SK-MEL-5 (cell line): Measurements from ENCODE around the gene FRMD4A. TPM values are rescaled to one million over a fixed set of nuclear protein-coding genes. Genes with fewer than 3 reads are reported as not detected.

Experiments used
- DNase-seq: peaks from one replicate; pipeline ENCODE4 v3.0.0-alpha.2; 2016; ENCODE audit warnings: low read depth, low spot score
- in situ Hi-C: cut with HindIII; loops from 2 replicates; pipeline ENCODE4 v1.10.0; 2016; ENCODE audit warnings: low sequenced_read_pairs, high pct_unique_total_duplicates, low pct_unique_long_range_greater_than_20kb
- total RNA-seq: library from RNA; depleted of rRNA; stranded (reverse); fragments of >200 nt; shearing (Covaris generic); gene quantifications from 2 replicates; pipeline ENCODE4 v1.2.3, GENCODE V29; 2014

Gene FRMD4A
- total RNA-seq, 1 experiment from 2014 or later, result 9.9 TPM

GRCh38 chr10:13813550-13813949, 517.2 kb downstream of the FRMD4A start:
- in situ Hi-C loops, result no loop called here
- no peak for DNase-seq

DNA sequence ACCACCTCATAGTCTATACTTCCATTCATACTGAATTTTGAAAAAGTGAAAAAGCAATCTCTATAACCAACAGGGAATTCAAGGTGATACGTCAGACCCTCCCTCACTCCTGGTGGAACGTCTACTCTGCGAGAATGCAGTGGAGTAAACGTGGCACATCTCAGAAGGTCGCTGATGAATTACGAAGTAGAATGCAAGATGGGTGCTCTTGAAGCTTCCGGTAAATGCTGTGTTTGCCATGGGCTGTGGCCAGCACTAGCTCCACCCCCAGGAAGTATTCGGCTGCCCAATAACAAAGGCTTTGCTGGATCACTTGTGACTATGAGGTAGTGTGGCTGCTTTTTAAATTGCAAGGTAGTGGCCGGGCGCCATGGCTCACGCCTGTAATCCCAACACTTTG, 517.9 kb downstream of the FRMD4A start:
- DNase-seq, result no peak
- in situ Hi-C loops, result no loop called here

DNA sequence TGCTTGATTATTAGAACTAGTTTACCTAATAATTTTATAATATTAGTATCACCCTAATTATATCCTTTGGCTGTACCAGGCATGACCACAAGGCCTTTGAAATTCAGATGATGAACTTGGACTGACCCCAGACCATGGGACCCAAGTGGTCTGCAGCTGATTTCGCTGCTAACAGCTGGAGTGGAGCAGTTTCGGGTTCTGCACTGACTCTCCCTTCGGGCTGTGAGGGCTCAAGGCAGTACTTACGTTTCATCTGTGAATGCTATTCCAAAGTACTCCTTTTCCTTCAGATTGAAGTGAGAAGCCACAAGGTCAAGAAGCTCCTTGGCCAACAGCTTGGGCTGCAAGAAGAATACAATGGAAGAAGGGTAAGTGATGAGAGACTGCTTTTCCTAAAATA, 520.2 kb downstream of the FRMD4A start:
- in situ Hi-C loops, result no loop called here
- no peak for DNase-seq

DNA sequence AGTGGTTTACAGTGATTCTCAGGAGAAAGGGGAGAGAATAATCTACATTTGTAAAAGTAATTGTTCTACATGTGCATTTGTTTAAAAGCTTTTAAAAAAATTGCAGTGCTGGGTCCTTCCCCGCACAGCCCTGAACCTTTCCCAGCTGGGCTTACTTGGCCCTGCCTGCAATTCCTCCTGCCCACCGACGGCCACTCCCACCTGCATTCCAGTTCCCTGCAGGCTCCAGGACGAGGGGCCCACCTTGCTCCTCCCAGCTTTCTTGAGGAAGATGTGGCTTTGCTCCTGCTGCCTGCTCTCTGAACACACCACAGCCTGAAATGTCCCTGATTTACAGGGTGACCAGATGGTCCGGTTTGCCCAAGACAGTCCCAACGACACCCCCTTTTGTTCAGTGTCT, 521.3 kb downstream of the FRMD4A start:
- DNase-seq, result no peak
- in situ Hi-C loops, result no loop called here

- DNase-seq, result no peak
- in situ Hi-C loops, result no loop called here
Observed at GRCh38 chr10:13808556-13809391, 522.0 kb downstream of the FRMD4A start.

DNA sequence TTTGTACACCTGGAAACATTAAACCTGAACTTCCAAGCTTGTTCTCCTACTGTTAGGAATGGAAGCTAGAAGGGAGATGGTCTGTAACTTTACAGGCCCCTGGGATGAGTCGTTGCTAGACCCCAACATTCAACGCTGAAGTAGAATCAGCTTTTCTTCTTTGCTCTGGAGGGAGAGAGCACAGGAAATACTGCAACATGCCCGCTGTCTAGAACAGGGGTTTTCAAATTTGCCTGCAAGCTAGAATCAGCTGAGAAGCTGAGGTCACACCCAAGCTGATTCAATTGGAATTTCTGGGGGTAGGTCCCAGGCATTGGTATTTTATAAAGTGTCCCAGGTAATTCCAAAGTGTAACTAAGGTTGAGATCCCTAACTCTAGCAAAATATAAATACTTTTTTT, 524.3 kb downstream of the FRMD4A start:
- in situ Hi-C loops, result no loop called here
- DNase-seq, result no peak

DNA sequence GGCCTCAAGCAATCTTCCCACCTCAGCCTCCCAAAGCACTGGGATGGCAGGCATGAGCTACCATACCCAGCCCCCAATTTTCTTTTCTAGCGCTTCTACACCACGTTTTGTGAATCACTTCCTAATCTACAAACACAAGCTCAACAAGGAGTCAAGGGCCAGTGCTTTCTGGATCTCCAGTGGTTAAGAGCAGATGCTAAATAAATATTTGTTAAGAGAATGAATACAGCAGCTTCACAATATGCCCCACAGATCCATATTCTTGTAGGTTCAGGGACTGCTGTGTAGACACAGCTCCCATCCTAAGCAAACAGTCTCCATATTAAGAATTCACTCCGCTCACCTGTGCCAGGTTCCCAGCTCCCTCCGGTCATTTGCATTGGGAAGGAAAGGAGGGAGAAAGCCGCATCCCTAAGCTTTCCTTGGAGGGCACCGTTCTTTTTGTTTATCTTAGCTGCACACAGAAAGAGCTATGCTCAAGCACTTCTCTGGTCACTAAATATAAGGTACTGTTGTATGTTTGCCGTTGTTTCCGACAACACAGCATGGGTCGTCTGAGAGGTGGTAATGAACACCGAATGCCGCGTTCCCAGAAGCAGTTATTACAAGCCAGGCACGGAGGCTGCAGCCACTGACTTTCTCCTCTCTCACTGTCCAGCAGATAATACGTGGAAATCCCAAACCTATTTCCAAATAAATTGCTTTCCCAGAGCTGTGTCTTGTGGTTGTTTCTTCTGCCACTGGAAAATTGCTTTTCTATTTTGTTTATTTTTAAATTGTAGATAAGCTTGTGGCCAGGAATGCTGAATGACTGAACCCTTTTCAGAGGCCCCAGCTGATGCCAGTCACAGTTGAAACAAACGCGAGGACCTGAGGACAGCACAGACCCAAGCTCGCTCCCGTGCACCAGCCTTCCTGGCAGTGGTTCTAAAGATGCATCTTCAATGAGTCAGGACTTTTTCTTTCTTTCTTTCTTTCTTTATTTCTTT, 526.9 kb downstream of the FRMD4A start:
- in situ Hi-C loops, result no loop called here

DNA sequence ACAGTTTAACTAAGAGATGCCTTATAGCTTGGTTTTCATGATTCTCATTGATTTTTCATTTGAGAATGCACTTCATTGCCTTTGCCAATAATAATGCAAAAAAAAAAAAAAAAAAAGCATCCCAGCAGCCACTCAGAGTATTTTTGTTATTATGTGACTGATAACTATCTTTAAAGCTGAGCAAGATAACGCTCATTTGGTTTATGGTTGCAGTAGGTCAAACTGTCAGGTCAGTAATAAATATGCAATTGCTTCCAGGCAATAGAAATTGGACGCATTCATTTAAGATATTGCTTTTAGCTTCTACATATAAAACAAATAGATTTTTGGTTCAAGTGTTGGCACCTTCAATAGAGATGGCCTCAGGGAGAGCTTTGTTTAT, 528.8 kb downstream of the FRMD4A start:
- DNase-seq, result no peak
- in situ Hi-C loops, result no loop called here

More for the DNA sequence above, 526.9 kb downstream of the FRMD4A start:
- DNase-seq, result no peak

DNA sequence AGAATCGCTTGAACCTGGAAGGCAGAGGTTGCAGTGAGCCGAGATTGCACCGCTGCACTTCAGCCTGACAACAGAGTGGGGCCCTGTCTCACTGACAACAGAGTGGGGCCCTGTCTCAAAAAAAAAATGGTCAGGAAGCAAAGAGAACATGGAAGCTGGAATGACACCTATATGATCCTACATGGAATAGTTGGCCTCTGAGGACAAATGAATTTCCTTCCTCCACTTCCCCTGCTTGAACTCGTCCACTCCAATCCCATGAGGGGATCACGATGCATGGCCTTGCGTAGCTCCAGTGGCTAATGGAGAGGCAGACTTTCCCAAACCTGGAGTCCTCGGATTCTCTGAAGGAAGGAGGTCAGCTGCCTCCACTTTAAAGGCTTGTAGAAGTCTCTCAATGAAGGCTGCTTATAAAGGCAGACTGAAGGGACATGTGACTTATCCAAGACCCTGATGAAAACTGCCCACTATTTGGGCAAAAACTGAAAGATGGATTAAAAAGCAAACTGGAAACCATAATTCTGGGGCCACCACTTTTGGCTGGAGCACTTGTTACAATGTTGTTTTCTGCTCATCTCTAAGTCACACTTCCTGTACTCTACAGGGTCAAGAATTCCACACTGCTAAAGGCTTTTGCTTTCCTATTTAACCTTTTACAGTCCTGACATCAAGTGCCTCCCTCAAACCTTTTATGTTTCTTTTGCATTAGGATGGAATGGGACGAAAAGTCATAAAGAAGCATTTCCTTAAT, 529.4 kb downstream of the FRMD4A start:
- no peak for DNase-seq
- in situ Hi-C loops, result no loop called here

GRCh38 chr10:13797164-13797563, 533.6 kb downstream of the FRMD4A start:
- DNase-seq, result no peak
- in situ Hi-C loops, result no loop called here

GRCh38 chr10:13795653-13796555, 534.8 kb downstream of the FRMD4A start:
- no peak for DNase-seq
- in situ Hi-C loops, result no loop called here

DNA sequence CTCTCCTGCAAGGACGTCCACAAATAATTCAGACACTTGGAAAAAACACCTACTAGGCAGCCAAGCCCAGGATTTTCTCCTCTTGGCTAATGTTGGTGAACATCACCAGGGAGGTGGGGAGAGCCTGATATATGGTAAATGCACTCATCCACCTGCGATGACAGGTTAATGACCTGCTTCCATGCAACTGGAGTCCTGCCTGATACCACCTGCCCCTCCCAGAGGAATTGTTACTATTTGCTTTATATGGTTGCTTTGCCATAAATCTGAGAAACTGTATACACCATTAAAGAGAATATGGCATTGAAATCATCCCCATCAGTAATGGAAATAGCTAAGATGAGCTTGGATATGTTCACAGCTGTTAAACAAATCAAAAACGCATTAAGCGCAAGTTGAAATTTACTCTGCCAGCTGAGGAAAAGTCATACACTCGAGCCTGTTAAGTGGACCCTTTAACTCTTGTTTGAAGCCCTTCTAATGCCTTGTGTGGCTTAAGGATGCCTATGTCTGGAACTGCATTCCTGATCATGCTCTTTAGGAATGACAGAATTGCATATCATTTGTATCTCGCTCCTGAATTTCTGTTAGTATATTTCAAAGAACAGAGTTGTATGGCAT, 535.6 kb downstream of the FRMD4A start:
- in situ Hi-C loops, result no loop called here
- DNase-seq, result no peak

GRCh38 chr10:13792006-13792405, 538.7 kb downstream of the FRMD4A start:
- in situ Hi-C loops, result no loop called here
- no peak for DNase-seq

GRCh38 chr10:13791483-13791882, 539.2 kb downstream of the FRMD4A start:
- in situ Hi-C loops, result no loop called here
- no peak for DNase-seq

DNA sequence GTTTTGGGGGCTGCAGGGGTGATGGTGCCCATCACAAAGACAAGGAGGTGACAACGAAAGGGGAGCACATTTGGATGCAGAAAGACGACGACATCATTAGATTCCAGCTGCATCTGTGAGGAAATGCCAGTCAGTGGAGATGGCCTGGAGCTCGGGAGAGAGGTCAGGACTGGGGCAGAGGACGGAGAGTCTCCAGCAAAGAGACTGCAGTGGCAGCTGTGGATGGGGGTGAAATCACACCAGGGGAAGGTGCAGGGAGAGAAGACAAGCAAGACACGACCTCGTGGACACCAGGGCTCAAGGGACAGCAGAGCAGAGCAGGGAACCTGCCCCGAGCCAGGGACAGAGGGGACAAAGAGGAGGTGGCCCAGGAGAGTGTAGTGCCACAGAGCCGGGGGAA, 540.5 kb downstream of the FRMD4A start:
- in situ Hi-C loops, result no loop called here
- no peak for DNase-seq

GRCh38 chr10:13789448-13789829, 541.3 kb downstream of the FRMD4A start:
- in situ Hi-C loops, result no loop called here
- no peak for DNase-seq
